SK-N-MC (cell line): ENCODE results near the gene PAX7.

ENCODE experiments used
- EZH2 ChIP-seq: fragments of 200-600 bp; sonication (generic); IDR thresholded peaks from one replicate; pipeline ENCODE4 v1.6.1; 2017; ENCODE audit warnings: antibody characterized with exemption
- POLR2AphosphoS5 ChIP-seq: IDR thresholded peaks from 2 replicates; pipeline ENCODE4 v1.6.1; 2012; ENCODE audit warnings: mild to moderate bottlenecking, low read depth, low read length, borderline replicate concordance

GRCh38 chr1:18736958-18737357, 106.3 kb downstream of the PAX7 start:
- TF ChIP-seq EZH2 (no peak), POLR2AphosphoS5 (no peak)
